Tibial nerve (tissue), 4 donors: ENCODE results near the gene RYR1.

ENCODE experiments used
- CTCF ChIP-seq, 5 experiments: fragments of 200-600 bp in 3 of 5; fragments of 450-650 bp in 2 of 5; sonication (generic) in 3 of 5; IDR thresholded peaks; one replicate each; pipeline ENCODE4 v1.5.1; 2016 to 2019; ENCODE audit warnings: antibody characterized with exemption in 5 of 5, mild to moderate bottlenecking in 3 of 5, moderate library complexity in 2 of 5
- EP300 ChIP-seq, 2 donors: sonication (generic); formaldehyde crosslinking; IDR thresholded peaks; one replicate each; pipeline ENCODE4 v1.6.1; 2017; ENCODE audit warnings: antibody characterized with exemption in 2 of 2, mild to moderate bottlenecking in 1 of 2

DNA sequence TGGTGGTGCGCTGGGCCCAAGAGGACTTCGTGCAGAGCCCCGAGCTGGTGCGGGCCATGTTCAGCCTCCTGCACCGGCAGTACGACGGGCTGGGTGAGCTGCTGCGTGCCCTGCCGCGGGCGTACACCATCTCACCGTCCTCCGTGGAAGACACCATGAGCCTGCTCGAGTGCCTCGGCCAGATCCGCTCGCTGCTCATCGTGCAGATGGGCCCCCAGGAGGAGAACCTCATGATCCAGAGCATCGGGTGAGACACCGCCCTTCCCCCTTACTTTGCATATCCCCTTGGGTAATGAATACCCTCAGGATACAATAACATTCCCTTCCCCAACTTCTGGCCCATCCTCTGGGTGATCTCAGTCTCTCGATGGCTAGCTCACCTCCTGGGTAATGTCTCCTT, 60.9 kb downstream of the RYR1 start:
- TF ChIP-seq EP300 (IDR thresholded peaks at IDR 0.05) (no peak), CTCF (IDR thresholded peaks at IDR 0.05) (no peak)
